Measurements from ENCODE around the gene GOT1.
A peak's percentile ranks its signal among the peaks of the same experiment; 100 is the strongest.

The GOT1 gene

GRCh38 chr10:99432047-99432446 is 1.6 kb upstream of the GOT1 start:
- Histone ChIP-seq H3K27me3 (ENCODE audit: control insufficient read depth, insufficient read depth, low read length) (no peaks in the 10 kb centered on the region), H3K4me1 (ENCODE audit: control insufficient read depth, insufficient read depth, low read length) (peaks cover 5% of the 10 kb centered on the region), H3K4me3 (ENCODE audit: low read depth, low read length) (no peak overlapping the region), H3K9me3 (ENCODE audit: control insufficient read depth, insufficient read depth, low read length) (no peaks in the 10 kb centered on the region), H3K9ac (ENCODE audit: low read depth, low read length) (no peak overlapping the region), H3K36me3 (ENCODE audit: control insufficient read depth, insufficient read depth, low read length) (no peaks in the 10 kb centered on the region)

DNA sequence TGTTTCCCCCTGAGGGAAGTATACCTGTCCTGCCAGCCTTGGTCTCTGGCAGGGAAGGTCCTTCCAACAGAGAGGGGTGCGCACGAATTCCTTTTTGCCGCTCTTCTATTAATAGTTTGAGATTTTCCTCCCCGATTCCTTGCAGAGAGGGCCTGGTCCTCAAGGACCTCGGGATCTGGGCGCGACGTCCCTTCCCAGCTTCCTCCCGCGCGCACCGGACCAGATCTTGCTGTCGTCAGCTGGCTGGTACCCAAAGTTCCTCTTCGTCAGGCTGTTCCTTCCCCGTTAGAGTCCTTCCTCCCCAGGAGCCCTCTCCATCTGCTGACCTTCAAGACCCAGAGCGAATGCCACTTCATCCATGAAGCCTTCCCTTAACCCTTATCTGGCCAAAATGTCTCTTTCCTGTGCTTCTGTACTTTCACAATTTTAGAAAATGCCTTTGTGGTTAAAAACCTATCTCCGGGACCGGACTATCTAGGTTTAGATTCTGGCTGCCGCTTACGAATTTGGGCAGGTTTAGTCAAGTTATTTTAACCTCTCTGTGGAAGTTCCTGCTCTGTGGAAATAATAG is 851 bp upstream of the GOT1 start:
- Histone ChIP-seq H3K9me3 (ENCODE audit: control insufficient read depth, insufficient read depth, low read length) (no peaks in the 10 kb centered on the region), H3K36me3 (ENCODE audit: control insufficient read depth, insufficient read depth, low read length) (no peaks in the 10 kb centered on the region), H3K9ac (ENCODE audit: low read depth, low read length) (peak overlapping the region; percentile 79), H3K4me1 (ENCODE audit: control insufficient read depth, insufficient read depth, low read length) (peaks cover 5% of the 10 kb centered on the region), H3K27me3 (ENCODE audit: control insufficient read depth, insufficient read depth, low read length) (no peaks in the 10 kb centered on the region), H3K4me3 (ENCODE audit: low read depth, low read length) (peak overlapping the region; percentile 97)

GRCh38 chr10:99430116-99430450 is 341 bp downstream of the GOT1 start:
- Histone ChIP-seq H3K36me3 (ENCODE audit: control insufficient read depth, insufficient read depth, low read length) (no peaks in the 10 kb centered on the region), H3K4me1 (ENCODE audit: control insufficient read depth, insufficient read depth, low read length) (peaks cover 5% of the 10 kb centered on the region), H3K9me3 (ENCODE audit: control insufficient read depth, insufficient read depth, low read length) (no peaks in the 10 kb centered on the region), H3K27me3 (ENCODE audit: control insufficient read depth, insufficient read depth, low read length) (no peaks in the 10 kb centered on the region), H3K9ac (ENCODE audit: low read depth, low read length) (peak overlapping the region; percentile 87), H3K4me3 (ENCODE audit: low read depth, low read length) (peak overlapping the region; percentile 97)

GRCh38 chr10:99429517-99430095 is 818 bp downstream of the GOT1 start:
- H3K4me1 ChIP-seq (ENCODE audit: control insufficient read depth, insufficient read depth, low read length): peaks cover 5% of the 10 kb centered on the region
- no peaks in the 10 kb centered on the region for H3K36me3 ChIP-seq (ENCODE audit: control insufficient read depth, insufficient read depth, low read length)
- no peaks in the 10 kb centered on the region for H3K9me3 ChIP-seq (ENCODE audit: control insufficient read depth, insufficient read depth, low read length)
- no peaks in the 10 kb centered on the region for H3K27me3 ChIP-seq (ENCODE audit: control insufficient read depth, insufficient read depth, low read length)
- H3K4me3 ChIP-seq (ENCODE audit: low read depth, low read length): peak overlapping the region; percentile 97
- peak overlapping the region; percentile 87 for H3K9ac ChIP-seq (ENCODE audit: low read depth, low read length)

DNA sequence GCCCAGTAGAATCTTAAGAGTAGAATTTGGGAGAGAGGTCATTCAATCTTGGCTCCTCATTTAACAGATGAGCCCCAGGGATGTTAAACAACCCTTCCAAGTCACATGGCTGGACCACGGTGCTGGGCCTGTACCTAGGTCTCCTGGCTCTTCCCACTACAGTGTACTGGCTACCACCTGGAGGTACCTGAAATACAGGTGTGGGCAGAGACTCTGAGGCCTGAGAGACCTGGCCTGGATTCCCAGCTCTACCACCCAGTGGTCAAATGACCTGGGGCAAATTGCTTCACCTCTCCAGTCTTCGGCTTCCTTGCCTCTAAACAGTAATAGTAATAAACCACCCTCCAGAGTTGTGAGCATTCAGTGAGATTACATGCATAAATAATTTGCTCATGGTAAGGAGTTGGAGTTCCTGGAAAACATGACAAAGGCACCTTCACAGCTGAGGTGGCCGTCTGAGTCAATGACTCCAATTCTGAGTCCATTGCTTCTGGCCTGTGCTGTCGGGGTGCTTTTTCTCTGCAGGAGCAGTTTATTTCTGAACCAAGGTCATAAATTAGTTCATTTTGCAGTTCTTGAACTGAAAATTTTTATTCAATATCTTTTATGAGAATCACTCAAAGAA is 2.7 kb downstream of the GOT1 start:
- H3K36me3 ChIP-seq (ENCODE audit: control insufficient read depth, insufficient read depth, low read length): no peaks in the 10 kb centered on the region
- peaks cover 5% of the 10 kb centered on the region for H3K4me1 ChIP-seq (ENCODE audit: control insufficient read depth, insufficient read depth, low read length)
- no peak overlapping the region for H3K4me3 ChIP-seq (ENCODE audit: low read depth, low read length)
- no peak overlapping the region for H3K9ac ChIP-seq (ENCODE audit: low read depth, low read length)
- no peaks in the 10 kb centered on the region for H3K9me3 ChIP-seq (ENCODE audit: control insufficient read depth, insufficient read depth, low read length)
- H3K27me3 ChIP-seq (ENCODE audit: control insufficient read depth, insufficient read depth, low read length): no peaks in the 10 kb centered on the region

- Histone ChIP-seq H3K9me3 (ENCODE audit: control insufficient read depth, insufficient read depth, low read length) (no peaks in the 10 kb centered on the region), H3K36me3 (ENCODE audit: control insufficient read depth, insufficient read depth, low read length) (no peaks in the 10 kb centered on the region), H3K27me3 (ENCODE audit: control insufficient read depth, insufficient read depth, low read length) (no peaks in the 10 kb centered on the region), H3K9ac (ENCODE audit: low read depth, low read length) (no peak overlapping the region), H3K4me3 (ENCODE audit: low read depth, low read length) (no peak overlapping the region), H3K4me1 (ENCODE audit: control insufficient read depth, insufficient read depth, low read length) (peaks cover 5% of the 10 kb centered on the region)
These were observed 3.7 kb downstream of the GOT1 start for GRCh38 chr10:99426689-99427088.

DNA sequence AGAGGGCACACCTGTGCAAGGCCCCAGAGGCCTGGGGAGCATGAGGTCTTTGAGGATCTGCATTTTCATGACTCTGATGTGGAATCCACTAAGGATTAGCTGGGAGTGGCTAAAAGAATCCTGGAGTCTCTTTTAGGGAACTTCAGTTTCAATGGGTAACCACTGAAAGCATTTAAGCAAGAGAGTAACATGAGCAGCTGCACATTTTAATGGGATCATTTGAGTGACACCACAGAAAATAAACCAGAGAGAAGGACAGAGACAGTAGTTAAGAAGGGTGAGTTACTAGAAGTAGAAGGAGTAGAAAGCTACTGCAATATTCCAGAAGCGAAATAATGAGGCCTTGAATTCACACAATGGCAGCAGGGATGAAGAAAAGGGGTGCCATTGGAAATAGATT is 5.2 kb downstream of the GOT1 start:
- H3K9me3 ChIP-seq (ENCODE audit: control insufficient read depth, insufficient read depth, low read length): no peaks in the 10 kb centered on the region
- H3K4me1 ChIP-seq (ENCODE audit: control insufficient read depth, insufficient read depth, low read length): peaks cover 5% of the 10 kb centered on the region
- no peak overlapping the region for H3K9ac ChIP-seq (ENCODE audit: low read depth, low read length)
- H3K36me3 ChIP-seq (ENCODE audit: control insufficient read depth, insufficient read depth, low read length): no peaks in the 10 kb centered on the region
- H3K27me3 ChIP-seq (ENCODE audit: control insufficient read depth, insufficient read depth, low read length): no peaks in the 10 kb centered on the region
- H3K4me3 ChIP-seq (ENCODE audit: low read depth, low read length): no peak overlapping the region

DNA sequence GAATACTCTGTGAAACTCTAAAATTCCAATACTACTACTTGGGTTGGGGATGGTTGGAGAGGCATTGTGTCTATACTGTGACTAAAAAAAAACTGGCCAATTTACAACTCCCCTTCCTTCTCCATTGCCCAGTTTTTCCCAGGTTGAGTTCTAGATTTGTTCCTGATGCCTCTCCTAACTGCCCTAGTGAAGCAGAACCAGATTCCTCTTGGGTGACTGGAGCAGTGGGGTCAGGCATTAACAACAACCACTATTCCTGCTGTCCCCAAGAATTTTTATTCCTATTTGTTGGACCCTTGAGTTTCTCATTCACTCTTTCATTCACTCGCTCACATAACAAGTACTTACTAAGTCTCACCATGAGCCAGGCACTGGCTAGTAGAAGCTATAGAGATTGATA is 5.8 kb downstream of the GOT1 start:
- H3K36me3 ChIP-seq (ENCODE audit: control insufficient read depth, insufficient read depth, low read length): peaks cover 3% of the 10 kb centered on the region
- H3K27me3 ChIP-seq (ENCODE audit: control insufficient read depth, insufficient read depth, low read length): no peaks in the 10 kb centered on the region
- peaks cover 4% of the 10 kb centered on the region for H3K4me1 ChIP-seq (ENCODE audit: control insufficient read depth, insufficient read depth, low read length)
- no peak overlapping the region for H3K4me3 ChIP-seq (ENCODE audit: low read depth, low read length)
- H3K9ac ChIP-seq (ENCODE audit: low read depth, low read length): no peak overlapping the region
- H3K9me3 ChIP-seq (ENCODE audit: control insufficient read depth, insufficient read depth, low read length): no peaks in the 10 kb centered on the region

DNA sequence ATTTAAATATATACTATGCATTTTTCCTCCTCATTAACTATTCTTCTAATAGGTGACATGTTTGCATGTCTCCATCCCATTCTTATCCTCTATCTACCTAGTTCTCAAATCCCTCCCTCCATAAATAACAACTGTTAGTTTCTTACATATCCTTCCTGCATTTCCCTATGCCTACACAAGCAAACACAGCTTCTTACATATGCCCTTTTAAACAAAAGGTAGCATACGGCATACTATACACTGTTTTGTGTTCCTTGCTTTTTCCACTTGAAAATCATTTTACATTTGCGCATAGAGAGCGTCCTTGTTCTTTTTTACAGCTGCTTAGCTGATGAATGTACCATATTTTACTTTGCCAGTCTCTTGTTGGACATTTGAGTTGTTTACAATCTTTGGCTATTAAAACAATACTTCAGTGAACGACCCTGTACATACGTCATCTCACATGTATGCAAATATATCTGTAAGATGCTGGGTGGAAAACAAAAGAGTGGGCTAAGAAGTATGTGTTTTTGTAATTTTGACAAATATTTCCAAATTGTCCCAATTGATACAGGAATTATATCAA is 7.8 kb downstream of the GOT1 start:
- no peaks in the 10 kb centered on the region for H3K9me3 ChIP-seq (ENCODE audit: control insufficient read depth, insufficient read depth, low read length)
- H3K27me3 ChIP-seq (ENCODE audit: control insufficient read depth, insufficient read depth, low read length): no peaks in the 10 kb centered on the region
- no peak overlapping the region for H3K4me3 ChIP-seq (ENCODE audit: low read depth, low read length)
- peaks cover 10% of the 10 kb centered on the region for H3K36me3 ChIP-seq (ENCODE audit: control insufficient read depth, insufficient read depth, low read length)
- no peak overlapping the region for H3K9ac ChIP-seq (ENCODE audit: low read depth, low read length)
- H3K4me1 ChIP-seq (ENCODE audit: control insufficient read depth, insufficient read depth, low read length): no peaks in the 10 kb centered on the region

- peaks cover 10% of the 10 kb centered on the region for H3K36me3 ChIP-seq (ENCODE audit: control insufficient read depth, insufficient read depth, low read length)
- H3K9ac ChIP-seq (ENCODE audit: low read depth, low read length): no peak overlapping the region
- no peaks in the 10 kb centered on the region for H3K4me1 ChIP-seq (ENCODE audit: control insufficient read depth, insufficient read depth, low read length)
- H3K9me3 ChIP-seq (ENCODE audit: control insufficient read depth, insufficient read depth, low read length): no peaks in the 10 kb centered on the region
- H3K4me3 ChIP-seq (ENCODE audit: low read depth, low read length): no peak overlapping the region
- H3K27me3 ChIP-seq (ENCODE audit: control insufficient read depth, insufficient read depth, low read length): no peaks in the 10 kb centered on the region
These were observed 9.1 kb downstream of the GOT1 start for GRCh38 chr10:99421233-99421739.

GRCh38 chr10:99419688-99420087 is 10.7 kb downstream of the GOT1 start:
- H3K27me3 ChIP-seq (ENCODE audit: control insufficient read depth, insufficient read depth, low read length): no peaks in the 10 kb centered on the region
- H3K9me3 ChIP-seq (ENCODE audit: control insufficient read depth, insufficient read depth, low read length): no peaks in the 10 kb centered on the region
- no peak overlapping the region for H3K9ac ChIP-seq (ENCODE audit: low read depth, low read length)
- H3K36me3 ChIP-seq (ENCODE audit: control insufficient read depth, insufficient read depth, low read length): peaks cover 10% of the 10 kb centered on the region
- H3K4me1 ChIP-seq (ENCODE audit: control insufficient read depth, insufficient read depth, low read length): no peaks in the 10 kb centered on the region
- H3K4me3 ChIP-seq (ENCODE audit: low read depth, low read length): no peak overlapping the region

Measured in iPS-15b (cell line).